ENCODE data around the gene MYPOP. TPM values are rescaled to one million over a fixed set of nuclear protein-coding genes. Genes with fewer than 3 reads are reported as not detected.

Gene MYPOP
- 10 to 100 TPM; 10.1 to 10.8 TPM for total RNA-seq

GRCh38 chr19:45901912-45902650 is at the start of gene MYPOP:
Gene MYPOP (minus strand): TSS chr19:45902613. CDS start chr19:45901773, 840 bp downstream.

GRCh38 chr19:45913874-45914830 is 11.7 kb upstream of the MYPOP start, which contains the start of gene NANOS2:
Gene NANOS2 (minus strand): TSS chr19:45914778. CDS start chr19:45914693, 85 bp downstream.

GRCh38 chr19:45885556-45886426 is 16.6 kb downstream of the MYPOP start, which contains the start of gene IRF2BP1:
Gene IRF2BP1 (minus strand): TSS chr19:45886141. CDS start chr19:45885774, 367 bp downstream.

GRCh38 chr19:45863840-45864628 is 38.4 kb downstream of the MYPOP start, which contains the start of gene FOXA3:
Gene FOXA3 (plus strand): TSS chr19:45864326. CDS start chr19:45864457, 131 bp downstream.

GRCh38 chr19:45862564-45863334 is 39.7 kb downstream of the MYPOP start, which contains the start of gene SYMPK:
Gene SYMPK (minus strand): TSS chr19:45863147. CDS start chr19:45854495, 8,652 bp downstream.

Other genes with a start within 250 kb of the MYPOP start
- 1 to 10 TPM; 4.2 to 4.8 TPM for gene GIPR, start 234.4 kb downstream of the MYPOP start, total RNA-seq
- 100 to 1,000 TPM; 575 to 607 TPM for gene SNRPD2, start 210.7 kb downstream of the MYPOP start, total RNA-seq
- 1 to 10 TPM; 6.7 to 8.4 TPM for gene QPCTL, start 209.9 kb downstream of the MYPOP start, total RNA-seq
- gene FBXO46, start 171.7 kb downstream of the MYPOP start, total RNA-seq: 10 to 100 TPM; 33.6 to 40.3 TPM
- not detected for gene MEIOSIN, start 169.2 kb downstream of the MYPOP start, total RNA-seq
- 1 to 10 TPM; 1.0 to 1.2 TPM for gene SIX5, start 133.4 kb downstream of the MYPOP start, total RNA-seq
- 10 to 100 TPM; 24.8 to 27.0 TPM for gene DMPK, start 120.1 kb downstream of the MYPOP start, total RNA-seq
- 10 to 100 TPM; 46.7 to 47.1 TPM for gene DMWD, start 109.8 kb downstream of the MYPOP start, total RNA-seq
- under 1 TPM; 0.28 to 0.34 TPM for gene RSPH6A, start 87.3 kb downstream of the MYPOP start, total RNA-seq
- gene SYMPK, start 39.5 kb downstream of the MYPOP start, total RNA-seq: 10 to 100 TPM; 78.7 to 83.3 TPM
- not detected for gene FOXA3, start 38.3 kb downstream of the MYPOP start, total RNA-seq
- 10 to 100 TPM; 20.2 to 20.8 TPM for gene IRF2BP1, start 16.5 kb downstream of the MYPOP start, total RNA-seq
- gene NANOS2, start 12.2 kb upstream of the MYPOP start, total RNA-seq: not detected
- gene NOVA2, start 71.3 kb upstream of the MYPOP start, total RNA-seq: under 1 TPM; 0.17 to 0.18 TPM
- 10 to 100 TPM; 26.9 to 27.9 TPM for gene CCDC61, start 92.9 kb upstream of the MYPOP start, total RNA-seq
- gene PGLYRP1, start 120.4 kb upstream of the MYPOP start, total RNA-seq: not detected
- gene IGFL4, start 138.4 kb upstream of the MYPOP start, total RNA-seq: not detected
- gene IGFL3, start 222.1 kb upstream of the MYPOP start, total RNA-seq: not detected
- gene IGFL2, start 245.6 kb upstream of the MYPOP start, total RNA-seq: not detected